Natural killer cell (primary cell): Measurements from ENCODE around the gene PLPPR3. TPM values are rescaled to one million over a fixed set of nuclear protein-coding genes. Genes with fewer than 3 reads are reported as not detected.

Experiments
- ATAC-seq, 3 donors: fragments of 150-1000 bp in 2 of 3; fragments of 200-7000 bp in 1 of 3; cut with Tn5 transposase; 1 replicate in 1 of 3; 2 replicates in 2 of 3; pipeline ENCODE4 v1.10.0; 2021; ENCODE audit warnings: mild to moderate bottlenecking in 2 of 3, moderate library complexity in 2 of 3
- DNase-seq, 2 donors: peaks; one replicate each; pipeline versions ENCODE4 v3.0.0 to v3.0.0-alpha.2; 2013 to 2021; ENCODE audit warnings: mixed read lengths in 1 of 2
- H3K27ac ChIP-seq: one replicate; pipeline ENCODE4 v1.5.1; 2013; ENCODE audit warnings: mild to moderate bottlenecking, low read length
- H3K27me3 ChIP-seq: one replicate; pipeline ENCODE4 v1.6.1; 2013; ENCODE audit warnings: low read length; ENCODE audit not compliant: control insufficient read depth, insufficient read depth
- H3K36me3 ChIP-seq: one replicate; pipeline ENCODE4 v1.6.1; 2013; ENCODE audit warnings: low read length; ENCODE audit not compliant: control insufficient read depth, insufficient read depth
- H3K4me1 ChIP-seq: one replicate; pipeline ENCODE4 v1.6.1; 2013; ENCODE audit warnings: low read length; ENCODE audit not compliant: control insufficient read depth, insufficient read depth
- H3K4me3 ChIP-seq: one replicate; pipeline ENCODE4 v1.5.1; 2013; ENCODE audit warnings: low read length
- H3K9me3 ChIP-seq: one replicate; pipeline ENCODE4 v1.6.1; 2013; ENCODE audit warnings: low read length; ENCODE audit not compliant: control insufficient read depth, insufficient read depth
- H3K27ac Mint-ChIP-seq, 2 donors: one replicate each; pipeline ENCODE4 v1.8.0; 2022; ENCODE audit warnings: mild to moderate bottlenecking in 2 of 2, mixed read lengths in 2 of 2, moderate library complexity in 1 of 2
- H3K27me3 Mint-ChIP-seq, 2 donors: one replicate each; pipeline ENCODE4 v1.8.0; 2022; ENCODE audit warnings: low read depth in 2 of 2, mixed read lengths in 2 of 2
- H3K36me3 Mint-ChIP-seq: one replicate; pipeline ENCODE4 v1.8.0; 2022; ENCODE audit warnings: mixed read lengths
- H3K4me1 Mint-ChIP-seq, 2 donors: one replicate each; pipeline ENCODE4 v1.8.0; 2022; ENCODE audit warnings: mixed read lengths in 2 of 2
- H3K4me3 Mint-ChIP-seq: one replicate; pipeline ENCODE4 v1.8.0; 2022; ENCODE audit warnings: mild to moderate bottlenecking, moderate library complexity, mixed read lengths
- H3K9me3 Mint-ChIP-seq, 2 donors: one replicate each; pipeline ENCODE4 v1.8.0; 2022; ENCODE audit warnings: mixed read lengths in 2 of 2
- WGBS: methylation state at CpG from one replicate; pipeline ENCODE4 v1.1.7; 2013; ENCODE audit warnings: missing lambda C conversion rate; ENCODE audit not compliant: insufficient coverage; 5-methylcytosine and 5-hydroxymethylcytosine counted together
- intact Hi-C: fragments of 100-400 bp; cut with micrococcal nuclease; formaldehyde crosslinking; loops from one replicate; pipeline ENCODE4 v1.14.2; 2022
- total RNA-seq, 4 donors: library from RNA; stranded (reverse); fragments of 120-200 nt in 1 of 4; gene quantifications; one replicate each; pipeline versions ENCODE4 v1.2.3 to v1.2.4, GENCODE V29; 2013 to 2022
- TF ChIP-seq, protein P1 (sequence below): fragments of 200-600 bp; IDR thresholded peaks from one replicate; pipeline ENCODE4 v1.8.0; 2022; ENCODE audit warnings: antibody characterized with exemption

Gene PLPPR3
- total RNA-seq, 3 donors from 2014 or later (not counting 1 experiment from before 2014, with no cell fraction given): not detected

DNA sequence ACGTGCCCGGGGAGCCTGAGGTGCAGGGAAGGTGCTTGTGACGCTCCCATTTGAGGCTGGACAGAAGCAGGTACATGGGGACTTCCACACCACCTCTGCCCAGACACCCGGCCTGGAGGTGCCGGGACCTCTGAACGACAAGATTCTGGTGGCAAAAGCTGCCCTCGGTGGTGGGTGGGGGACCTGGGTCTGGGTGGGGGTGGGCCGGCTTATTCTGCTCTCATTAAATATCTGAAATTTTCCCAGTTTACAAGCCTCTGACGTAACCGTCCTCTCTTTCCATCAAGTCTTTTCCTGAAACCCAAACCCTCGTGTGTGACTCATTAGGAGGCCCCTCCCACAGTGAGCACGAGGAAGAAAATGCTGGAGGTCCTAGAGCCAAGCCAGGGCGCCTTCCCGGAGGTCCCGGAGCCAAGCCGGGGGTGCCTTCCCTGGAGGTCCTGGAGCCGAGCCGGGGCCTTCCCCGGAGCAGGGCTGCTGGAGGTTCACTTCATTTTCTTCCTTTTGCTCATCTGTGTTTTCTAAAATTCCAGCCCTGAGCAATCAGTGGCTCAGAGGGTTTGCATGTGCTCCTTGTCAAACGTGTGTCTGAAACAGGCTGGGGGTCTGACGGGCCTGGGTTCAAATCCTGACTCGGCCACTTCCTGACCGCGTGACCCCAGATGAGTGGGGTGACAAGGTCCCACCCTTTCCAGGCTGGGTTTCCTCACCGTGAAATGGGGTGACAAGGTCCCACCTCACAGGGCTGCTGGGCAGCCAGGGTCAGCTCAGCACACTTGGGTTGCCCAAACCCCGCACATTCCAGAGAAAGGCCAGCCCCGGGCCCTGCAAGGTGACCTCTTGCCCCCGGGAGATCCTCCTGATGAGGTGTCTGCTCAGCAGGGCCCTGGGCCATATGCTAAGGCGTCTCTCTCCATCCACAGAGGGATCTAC lies 47.8 kb upstream of the PLPPR3 start:
- Histone ChIP-seq H3K27ac (no peak overlapping the region), H3K4me3 (no peak overlapping the region), H3K4me1 (peaks cover 20% of the 10 kb centered on the region), H3K9me3 (no peaks in the 10 kb centered on the region), H3K27me3 (no peaks in the 10 kb centered on the region), H3K36me3 (peaks cover 18% of the 10 kb centered on the region)
- intact Hi-C loops: no loop called here
- DNase-seq (no peak), ATAC-seq (no peak)
- H3K27ac Mint-ChIP-seq: no peak overlapping the region
- H3K36me3 Mint-ChIP-seq: no peaks in the 10 kb centered on the region
- H3K9me3 Mint-ChIP-seq: no peaks in the 10 kb centered on the region
- TF ChIP-seq, protein P1, sequence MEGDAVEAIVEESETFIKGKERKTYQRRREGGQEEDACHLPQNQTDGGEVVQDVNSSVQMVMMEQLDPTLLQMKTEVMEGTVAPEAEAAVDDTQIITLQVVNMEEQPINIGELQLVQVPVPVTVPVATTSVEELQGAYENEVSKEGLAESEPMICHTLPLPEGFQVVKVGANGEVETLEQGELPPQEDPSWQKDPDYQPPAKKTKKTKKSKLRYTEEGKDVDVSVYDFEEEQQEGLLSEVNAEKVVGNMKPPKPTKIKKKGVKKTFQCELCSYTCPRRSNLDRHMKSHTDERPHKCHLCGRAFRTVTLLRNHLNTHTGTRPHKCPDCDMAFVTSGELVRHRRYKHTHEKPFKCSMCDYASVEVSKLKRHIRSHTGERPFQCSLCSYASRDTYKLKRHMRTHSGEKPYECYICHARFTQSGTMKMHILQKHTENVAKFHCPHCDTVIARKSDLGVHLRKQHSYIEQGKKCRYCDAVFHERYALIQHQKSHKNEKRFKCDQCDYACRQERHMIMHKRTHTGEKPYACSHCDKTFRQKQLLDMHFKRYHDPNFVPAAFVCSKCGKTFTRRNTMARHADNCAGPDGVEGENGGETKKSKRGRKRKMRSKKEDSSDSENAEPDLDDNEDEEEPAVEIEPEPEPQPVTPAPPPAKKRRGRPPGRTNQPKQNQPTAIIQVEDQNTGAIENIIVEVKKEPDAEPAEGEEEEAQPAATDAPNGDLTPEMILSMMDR: no peak
- peak overlapping the region; percentile 6 for H3K4me3 Mint-ChIP-seq
- 94% methylated on average over 25 of the region's 29 CpGs for WGBS
- H3K27me3 Mint-ChIP-seq: no peaks in the 10 kb centered on the region
- peaks cover 0 to 14% of the 10 kb centered on the region in 2 donors for H3K4me1 Mint-ChIP-seq

GRCh38 chr19:868458-869244 lies 46.9 kb upstream of the PLPPR3 start:
- WGBS: 94% methylated on average over 34 of the region's 34 CpGs
- no peak overlapping the region for H3K27ac ChIP-seq
- Mint-ChIP-seq H3K4me1 (peaks cover under 1 to 17% of the 10 kb centered on the region in 2 donors), H3K9me3 (no peaks in the 10 kb centered on the region), H3K36me3 (no peaks in the 10 kb centered on the region), H3K4me3 (no peak overlapping the region), H3K27ac (no peak overlapping the region), H3K27me3 (no peaks in the 10 kb centered on the region)
- peaks cover 18% of the 10 kb centered on the region for H3K36me3 ChIP-seq
- DNase-seq: no peak
- no peaks in the 10 kb centered on the region for H3K27me3 ChIP-seq
- intact Hi-C loops: no loop called here
- ATAC-seq: no peak
- H3K9me3 ChIP-seq: no peaks in the 10 kb centered on the region
- no peak overlapping the region for H3K4me3 ChIP-seq
- TF ChIP-seq, protein P1: no peak
- peaks cover 26% of the 10 kb centered on the region for H3K4me1 ChIP-seq

DNA sequence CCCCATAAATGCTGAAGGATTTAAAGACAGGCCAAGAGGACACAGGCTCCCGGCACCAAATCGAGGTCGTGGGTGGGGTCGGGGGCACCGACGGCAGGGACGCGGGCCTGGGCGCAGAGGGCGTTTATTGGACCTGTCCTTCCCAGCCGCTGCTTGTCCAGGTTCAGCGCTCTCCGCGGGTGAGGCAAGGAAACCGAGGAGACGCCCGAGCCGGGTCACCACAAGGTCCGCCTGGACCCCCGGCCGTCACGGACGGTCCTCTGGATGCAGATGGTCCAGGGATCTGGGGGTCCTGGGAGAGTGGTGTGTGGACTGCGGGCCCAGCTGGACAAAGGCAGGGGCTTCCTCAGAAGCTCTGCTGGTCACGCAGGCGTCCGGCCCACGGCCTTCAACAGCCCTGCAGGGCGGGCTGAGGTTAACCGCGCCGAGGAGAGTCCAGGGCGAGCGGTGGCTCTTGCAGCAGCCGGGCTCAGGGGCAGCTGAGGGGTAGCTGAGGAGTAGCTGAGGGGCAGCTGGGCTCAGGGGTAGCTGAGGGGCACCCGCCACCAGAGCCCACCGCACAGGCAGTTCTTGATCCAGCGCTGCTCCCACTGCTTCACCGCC lies 46.2 kb upstream of the PLPPR3 start:
- Mint-ChIP-seq H3K9me3 (no peaks in the 10 kb centered on the region), H3K27ac (no peak overlapping the region), H3K4me1 (peaks cover 8 to 24% of the 10 kb centered on the region in 2 donors), H3K27me3 (no peaks in the 10 kb centered on the region), H3K4me3 (no peak overlapping the region), H3K36me3 (no peaks in the 10 kb centered on the region)
- Histone ChIP-seq H3K27ac (no peak overlapping the region), H3K4me1 (peaks cover 28% of the 10 kb centered on the region), H3K36me3 (peaks cover 18% of the 10 kb centered on the region), H3K4me3 (no peak overlapping the region), H3K9me3 (no peaks in the 10 kb centered on the region), H3K27me3 (no peaks in the 10 kb centered on the region)
- intact Hi-C loops: no loop called here
- TF ChIP-seq, protein P1: no peak
- 96% methylated on average over 39 of the region's 39 CpGs for WGBS
- ATAC-seq (no peak), DNase-seq (no peak)
